ENCODE data around the gene STX1A. TPM values are rescaled to one million over a fixed set of nuclear protein-coding genes. Genes with fewer than 3 reads are reported as not detected.
"Not testable (repeated sequence)": the region's sequence is repeated elsewhere in the genome, so short reads cannot be mapped to it uniquely, and the experiment has no call there.

STX1A gene
- total RNA-seq, 2 donors from 2014 or later: 2.6 TPM

GRCh38 chr7:73722785-73723184 lies 3.3 kb upstream of the STX1A start:
- no peak overlapping the region for H3K4me3 ChIP-seq
- no peaks in the 10 kb centered on the region for H3K36me3 ChIP-seq
- no peaks in the 10 kb centered on the region for H3K27me3 ChIP-seq
- DNase-seq (ENCODE audit: low spot score): no peak
- peaks cover 0 to 22% of the 10 kb centered on the region in 2 donors for H3K4me1 ChIP-seq
- H3K9me3 ChIP-seq: no peaks in the 10 kb centered on the region
- TF ChIP-seq, protein P1, sequence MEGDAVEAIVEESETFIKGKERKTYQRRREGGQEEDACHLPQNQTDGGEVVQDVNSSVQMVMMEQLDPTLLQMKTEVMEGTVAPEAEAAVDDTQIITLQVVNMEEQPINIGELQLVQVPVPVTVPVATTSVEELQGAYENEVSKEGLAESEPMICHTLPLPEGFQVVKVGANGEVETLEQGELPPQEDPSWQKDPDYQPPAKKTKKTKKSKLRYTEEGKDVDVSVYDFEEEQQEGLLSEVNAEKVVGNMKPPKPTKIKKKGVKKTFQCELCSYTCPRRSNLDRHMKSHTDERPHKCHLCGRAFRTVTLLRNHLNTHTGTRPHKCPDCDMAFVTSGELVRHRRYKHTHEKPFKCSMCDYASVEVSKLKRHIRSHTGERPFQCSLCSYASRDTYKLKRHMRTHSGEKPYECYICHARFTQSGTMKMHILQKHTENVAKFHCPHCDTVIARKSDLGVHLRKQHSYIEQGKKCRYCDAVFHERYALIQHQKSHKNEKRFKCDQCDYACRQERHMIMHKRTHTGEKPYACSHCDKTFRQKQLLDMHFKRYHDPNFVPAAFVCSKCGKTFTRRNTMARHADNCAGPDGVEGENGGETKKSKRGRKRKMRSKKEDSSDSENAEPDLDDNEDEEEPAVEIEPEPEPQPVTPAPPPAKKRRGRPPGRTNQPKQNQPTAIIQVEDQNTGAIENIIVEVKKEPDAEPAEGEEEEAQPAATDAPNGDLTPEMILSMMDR (IDR thresholded peaks at IDR 0.05): no peak
- no peak overlapping the region for H3K27ac ChIP-seq

DNA sequence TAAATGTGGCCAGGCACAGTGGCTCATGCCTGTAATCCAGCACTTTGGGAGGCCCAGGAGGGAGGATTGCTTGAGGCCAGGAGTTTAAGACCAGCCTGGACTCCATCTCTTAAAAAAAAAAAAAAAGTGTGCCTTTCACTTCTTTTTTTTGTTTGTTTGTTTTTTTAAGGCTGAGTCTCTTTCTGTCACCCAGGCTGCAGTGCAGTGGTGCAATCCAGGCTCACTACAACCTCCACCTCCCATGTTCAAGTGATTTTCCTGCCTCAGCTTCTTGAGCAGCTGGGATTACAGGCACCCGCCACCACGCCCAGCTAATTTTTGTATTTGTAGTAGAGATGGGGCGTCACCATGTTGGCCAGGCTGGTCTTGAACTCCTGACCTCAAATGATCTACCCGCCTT lies 2.7 kb upstream of the STX1A start:
- peaks cover 0 to 25% of the 10 kb centered on the region in 2 donors for H3K4me1 ChIP-seq
- H3K36me3 ChIP-seq; H3K27ac ChIP-seq; DNase-seq (ENCODE audit: low spot score); H3K9me3 ChIP-seq; H3K4me3 ChIP-seq; H3K27me3 ChIP-seq: not testable (repeated sequence)

GRCh38 chr7:73721377-73721817 lies 1.9 kb upstream of the STX1A start:
- no peaks in the 10 kb centered on the region for H3K27me3 ChIP-seq
- no peaks in the 10 kb centered on the region for H3K36me3 ChIP-seq
- peak overlapping the region in 1 of 2 donors; percentile 12 for H3K27ac ChIP-seq
- H3K9me3 ChIP-seq: no peaks in the 10 kb centered on the region
- peaks cover 0 to 30% of the 10 kb centered on the region in 2 donors for H3K4me1 ChIP-seq
- TF ChIP-seq, protein P1 (IDR thresholded peaks at IDR 0.05): no peak
- no peak overlapping the region for H3K4me3 ChIP-seq
- DNase-seq (ENCODE audit: low spot score): no peak

- not testable (repeated sequence) for DNase-seq (ENCODE audit: low spot score)
Observed at GRCh38 chr7:73720443-73720842, 974 bp upstream of the STX1A start.

GRCh38 chr7:73719806-73720169 lies 319 bp upstream of the STX1A start:
- Histone ChIP-seq H3K9me3 (no peaks in the 10 kb centered on the region), H3K27me3 (no peaks in the 10 kb centered on the region), H3K36me3 (no peaks in the 10 kb centered on the region), H3K4me3 (peak overlapping the region; percentile 85 to 86), H3K4me1 (peaks cover 0 to 32% of the 10 kb centered on the region in 2 donors), H3K27ac (no peak overlapping the region)
- no peak for DNase-seq (ENCODE audit: low spot score)
- TF ChIP-seq, protein P1 (IDR thresholded peaks at IDR 0.05): no peak

More at GRCh38 chr7:73720443-73720842, 974 bp upstream of the STX1A start:
- peaks cover 0 to 32% of the 10 kb centered on the region in 2 donors for H3K4me1 ChIP-seq
- H3K27me3 ChIP-seq, H3K36me3 ChIP-seq, H3K4me3 ChIP-seq, H3K9me3 ChIP-seq, H3K27ac ChIP-seq: not testable (repeated sequence)

- DNase-seq (ENCODE audit: low spot score): no peak
- TF ChIP-seq, protein P1 (IDR thresholded peaks at IDR 0.05): no peak
- peaks cover 0 to 32% of the 10 kb centered on the region in 2 donors for H3K4me1 ChIP-seq
- no peak overlapping the region for H3K27ac ChIP-seq
- H3K36me3 ChIP-seq: no peaks in the 10 kb centered on the region
- H3K27me3 ChIP-seq: no peaks in the 10 kb centered on the region
- H3K9me3 ChIP-seq: no peaks in the 10 kb centered on the region
- peak overlapping the region; percentile 85 to 86 for H3K4me3 ChIP-seq
Observed at GRCh38 chr7:73718438-73718881, 1.0 kb downstream of the STX1A start.

GRCh38 chr7:73717991-73718405 lies 1.5 kb downstream of the STX1A start:
- Histone ChIP-seq H3K4me1 (peaks cover 0 to 32% of the 10 kb centered on the region in 2 donors), H3K9me3 (no peaks in the 10 kb centered on the region), H3K4me3 (peak overlapping the region in 1 of 2 donors; percentile 86), H3K27ac (no peak overlapping the region), H3K36me3 (no peaks in the 10 kb centered on the region), H3K27me3 (no peaks in the 10 kb centered on the region)
- TF ChIP-seq, protein P1 (IDR thresholded peaks at IDR 0.05): no peak
- no peak for DNase-seq (ENCODE audit: low spot score)

Data from right atrium auricular region (tissue), 2 donors.